AML-193 (cell line): Measurements from ENCODE around the gene RBM23.
A peak's percentile ranks its signal among the peaks of the same experiment; 100 is the strongest.

Experiments
- DNase-seq, 2 experiments: peaks; one replicate each; lab custom pipeline; 2025; lab: John Stamatoyannopoulos, UW

RBM23 gene

GRCh38 chr14:22885975-22886374 is 33.0 kb downstream of the RBM23 start:
- DNase-seq, result no peak

GRCh38 chr14:22884738-22885523 is 34.0 kb downstream of the RBM23 start:
- DNase-seq, result no peak

GRCh38 chr14:22884076-22884737 is 34.7 kb downstream of the RBM23 start:
- no peak for DNase-seq

- DNase-seq, result no peak
These were observed 35.6 kb downstream of the RBM23 start, which contains the start of gene REM2 for GRCh38 chr14:22883173-22883976. Gene REM2 (plus strand): TSS chr14:22883222. CDS start chr14:22883288, 66 bp downstream.

GRCh38 chr14:22882529-22883172 is 36.3 kb downstream of the RBM23 start:
- no peak for DNase-seq

- no peak for DNase-seq
These were observed 36.9 kb downstream of the RBM23 start for GRCh38 chr14:22882064-22882463.

GRCh38 chr14:22878271-22879246 is 40.4 kb downstream of the RBM23 start:
- peak in 1 of 2 experiments; percentile 3 for DNase-seq

- DNase-seq, result no peak
These were observed 41.9 kb downstream of the RBM23 start for GRCh38 chr14:22877000-22877501.

- DNase-seq, result no peak
These were observed 43.1 kb downstream of the RBM23 start for GRCh38 chr14:22875748-22876319.

- DNase-seq, result no peak
These were observed 43.8 kb downstream of the RBM23 start for GRCh38 chr14:22875003-22875747.

GRCh38 chr14:22872833-22873520 is 46.0 kb downstream of the RBM23 start:
- no peak for DNase-seq

- peak; percentile 39 to 48 for DNase-seq
These were observed 46.7 kb downstream of the RBM23 start for GRCh38 chr14:22872033-22872832.

- peak; percentile 71 to 72 for DNase-seq
These were observed 47.5 kb downstream of the RBM23 start, which contains the start of gene LRP10 for GRCh38 chr14:22871224-22872032. Gene LRP10 (plus strand): TSS chr14:22871740. CDS start chr14:22872304, 564 bp downstream.

GRCh38 chr14:22870811-22871223 is 48.1 kb downstream of the RBM23 start:
- peak; percentile 52 to 72 for DNase-seq

- DNase-seq, result no peak
These were observed 52.1 kb downstream of the RBM23 start for GRCh38 chr14:22866874-22867273.

- no peak for DNase-seq
These were observed 53.2 kb downstream of the RBM23 start for GRCh38 chr14:22865424-22866405.
